ENCODE measurements around the gene NFIA. TPM values are rescaled to one million over a fixed set of nuclear protein-coding genes. Genes with fewer than 3 reads are reported as not detected.

Gene NFIA
- total and polyA plus RNA-seq, 10 of the 15 experiments (the other 5 are each of a cell fraction or from before 2014, with no cell fraction given): 0.10 to 0.16 TPM; not detected in 8

DNA sequence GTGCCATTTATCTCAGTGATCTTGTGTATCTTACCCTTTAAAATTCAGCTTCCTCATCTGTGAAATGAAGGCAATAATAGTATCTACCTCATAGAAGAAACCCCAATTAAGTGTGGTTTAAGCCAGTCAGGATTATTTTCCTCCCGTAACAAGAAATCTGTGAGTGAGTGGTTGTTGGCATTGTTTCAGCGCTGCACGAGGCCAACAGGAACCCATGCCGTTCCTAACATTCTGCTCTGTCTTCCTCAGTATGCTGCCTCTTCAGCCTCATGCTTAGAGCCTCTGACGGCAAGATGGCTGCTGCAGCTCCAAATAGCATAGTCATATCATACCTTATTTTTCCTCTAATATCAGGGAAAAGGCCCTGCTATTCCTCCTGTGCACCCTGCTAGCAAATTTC is 352.9 kb downstream of the NFIA start:
- Histone ChIP-seq H3K4me2 (ENCODE audit: control insufficient read depth, insufficient read depth) (no peak overlapping the region), H3K36me3 (ENCODE audit: control insufficient read depth in 2 of 2, insufficient read depth in 2 of 2, low read length in 1 of 2) (no peaks in the 10 kb centered on the region), H3K27ac (ENCODE audit: control insufficient read depth, insufficient read depth) (no peak overlapping the region), H3K79me2 (ENCODE audit: control insufficient read depth, insufficient read depth, low read length) (no peaks in the 10 kb centered on the region), H3K4me3 (no peak overlapping the region), H3K4me1 (ENCODE audit: control insufficient read depth, insufficient read depth, low read length) (peaks cover 3% of the 10 kb centered on the region; the same call in 1 of the 2 replicates), H4K20me1 (ENCODE audit: control insufficient read depth, insufficient read depth) (no peaks in the 10 kb centered on the region), H2AFZ (ENCODE audit: control insufficient read depth, low read depth, low read length) (no peak overlapping the region), H3K9ac (ENCODE audit: control insufficient read depth, insufficient read depth, low read length) (no peak overlapping the region), H3K9me3 (replicated peaks; ENCODE audit: control insufficient read depth, insufficient read depth, low read length) (no peaks in the 10 kb centered on the region), H3K27me3 (replicated peaks in 1 of 2; ENCODE audit: control insufficient read depth in 2 of 2, insufficient read depth in 2 of 2, low read length in 1 of 2) (no peaks in the 10 kb centered on the region; a peak in 1 of 4 replicates)
- CTCF ChIA-PET: no interaction called here
- BruUV-seq (replicated peaks): no TSS peak
- FAIRE-seq: no peak
- RAD21 ChIA-PET (ENCODE audit: unreplicated experiment): no interaction called here
- no peak for DNase-seq (ENCODE audit: low read depth, low spot score)
- POLR2A ChIA-PET: no interaction called here
- ATAC-seq: no peak
- TF ChIP-seq MTA2 (IDR thresholded peaks at IDR 0.05; ENCODE audit: low read depth): no peak
- TF ChIP-seq, protein P1, sequence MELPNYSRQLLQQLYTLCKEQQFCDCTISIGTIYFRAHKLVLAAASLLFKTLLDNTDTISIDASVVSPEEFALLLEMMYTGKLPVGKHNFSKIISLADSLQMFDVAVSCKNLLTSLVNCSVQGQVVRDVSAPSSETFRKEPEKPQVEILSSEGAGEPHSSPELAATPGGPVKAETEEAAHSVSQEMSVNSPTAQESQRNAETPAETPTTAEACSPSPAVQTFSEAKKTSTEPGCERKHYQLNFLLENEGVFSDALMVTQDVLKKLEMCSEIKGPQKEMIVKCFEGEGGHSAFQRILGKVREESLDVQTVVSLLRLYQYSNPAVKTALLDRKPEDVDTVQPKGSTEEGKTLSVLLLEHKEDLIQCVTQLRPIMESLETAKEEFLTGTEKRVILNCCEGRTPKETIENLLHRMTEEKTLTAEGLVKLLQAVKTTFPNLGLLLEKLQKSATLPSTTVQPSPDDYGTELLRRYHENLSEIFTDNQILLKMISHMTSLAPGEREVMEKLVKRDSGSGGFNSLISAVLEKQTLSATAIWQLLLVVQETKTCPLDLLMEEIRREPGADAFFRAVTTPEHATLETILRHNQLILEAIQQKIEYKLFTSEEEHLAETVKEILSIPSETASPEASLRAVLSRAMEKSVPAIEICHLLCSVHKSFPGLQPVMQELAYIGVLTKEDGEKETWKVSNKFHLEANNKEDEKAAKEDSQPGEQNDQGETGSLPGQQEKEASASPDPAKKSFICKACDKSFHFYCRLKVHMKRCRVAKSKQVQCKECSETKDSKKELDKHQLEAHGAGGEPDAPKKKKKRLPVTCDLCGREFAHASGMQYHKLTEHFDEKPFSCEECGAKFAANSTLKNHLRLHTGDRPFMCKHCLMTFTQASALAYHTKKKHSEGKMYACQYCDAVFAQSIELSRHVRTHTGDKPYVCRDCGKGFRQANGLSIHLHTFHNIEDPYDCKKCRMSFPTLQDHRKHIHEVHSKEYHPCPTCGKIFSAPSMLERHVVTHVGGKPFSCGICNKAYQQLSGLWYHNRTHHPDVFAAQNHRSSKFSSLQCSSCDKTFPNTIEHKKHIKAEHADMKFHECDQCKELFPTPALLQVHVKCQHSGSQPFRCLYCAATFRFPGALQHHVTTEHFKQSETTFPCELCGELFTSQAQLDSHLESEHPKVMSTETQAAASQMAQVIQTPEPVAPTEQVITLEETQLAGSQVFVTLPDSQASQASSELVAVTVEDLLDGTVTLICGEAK (IDR thresholded peaks at IDR 0.05; ENCODE audit: borderline replicate concordance): no peak
- TF ChIP-seq ZNF207 (IDR thresholded peaks at IDR 0.05; ENCODE audit: borderline replicate concordance): no peak
- TF ChIP-seq TCF3 (IDR thresholded peaks at IDR 0.05; ENCODE audit: borderline replicate concordance, insufficient read depth, low read depth, low read length): no peak
- TF ChIP-seq EZH2 (IDR thresholded peaks at IDR 0.05; ENCODE audit: borderline replicate concordance, control insufficient read depth, low read depth, low read length): no peak
- TF ChIP-seq NRF1 (conservative IDR thresholded peaks at IDR 0.05; ENCODE audit: low read depth, low read length): no peak
- TF ChIP-seq USF2 (IDR thresholded peaks at IDR 0.05; ENCODE audit: borderline replicate concordance, low read depth, low read length): no peak
- TF ChIP-seq NR2C1 (IDR thresholded peaks at IDR 0.05): no peak
- TF ChIP-seq, protein P2, sequence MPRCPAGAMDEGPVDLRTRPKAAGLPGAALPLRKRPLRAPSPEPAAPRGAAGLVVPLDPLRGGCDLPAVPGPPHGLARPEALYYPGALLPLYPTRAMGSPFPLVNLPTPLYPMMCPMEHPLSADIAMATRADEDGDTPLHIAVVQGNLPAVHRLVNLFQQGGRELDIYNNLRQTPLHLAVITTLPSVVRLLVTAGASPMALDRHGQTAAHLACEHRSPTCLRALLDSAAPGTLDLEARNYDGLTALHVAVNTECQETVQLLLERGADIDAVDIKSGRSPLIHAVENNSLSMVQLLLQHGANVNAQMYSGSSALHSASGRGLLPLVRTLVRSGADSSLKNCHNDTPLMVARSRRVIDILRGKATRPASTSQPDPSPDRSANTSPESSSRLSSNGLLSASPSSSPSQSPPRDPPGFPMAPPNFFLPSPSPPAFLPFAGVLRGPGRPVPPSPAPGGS (IDR thresholded peaks at IDR 0.05; ENCODE audit: borderline replicate concordance, insufficient read depth, low read depth, low read length, poor library complexity, severe bottlenecking): no peak
- TF ChIP-seq CBX5 (IDR thresholded peaks at IDR 0.05; ENCODE audit: low read depth): no peak
- TF ChIP-seq KLF5 (IDR thresholded peaks at IDR 0.05; ENCODE audit: partially characterized antibody): no peak
- SMC1A ChIA-PET (ENCODE audit: uncharacterized antibody, unreplicated experiment): no interaction called here
- intact Hi-C loops (cut with micrococcal nuclease; ENCODE audit: unreplicated experiment) (no loop called here), in situ Hi-C loops (cut with MboI) (no loop called here)
- 50% methylated on average over 5 of the region's 5 CpGs for WGBS (ENCODE audit: insufficient coverage, insufficient replicate concordance, low lambda C conversion rate, missing lambda C conversion rate)

Measured in GM12878 (cell line).